H1 (cell line): Measurements from ENCODE around the gene SLC23A1. TPM values are rescaled to one million over a fixed set of nuclear protein-coding genes. Genes with fewer than 3 reads are reported as not detected.

Experiments
- ATF2 ChIP-seq: IDR thresholded peaks from 2 replicates; pipeline ENCODE4 v1.6.1; 2012; ENCODE audit warnings: low read length, inconsistent platforms
- BACH1 ChIP-seq: IDR thresholded peaks from 2 replicates; pipeline ENCODE4 v1.6.1; 2012; ENCODE audit warnings: low read length, improper control_type of control experiment
- BRCA1 ChIP-seq: IDR thresholded peaks from 2 replicates; pipeline ENCODE4 v1.6.1; 2012; ENCODE audit warnings: low read depth, low read length, improper control_type of control experiment
- CHD2 ChIP-seq: IDR thresholded peaks from 2 replicates; pipeline ENCODE4 v1.6.1; 2012; ENCODE audit warnings: low read length, improper control_type of control experiment
- CTBP2 ChIP-seq: IDR thresholded peaks from 2 replicates; pipeline ENCODE4 v1.7.0; 2011; ENCODE audit warnings: borderline replicate concordance, mild to moderate bottlenecking, moderate library complexity, mixed read lengths, low read length; ENCODE audit not compliant: insufficient read depth, insufficient read length
- EZH2 ChIP-seq: fragments of 200-600 bp; sonication (generic); IDR thresholded peaks from 2 replicates; pipeline ENCODE4 v1.7.1; 2012; ENCODE audit warnings: low read depth, mild to moderate bottlenecking, moderate library complexity, low read length, inconsistent platforms; ENCODE audit not compliant: severe bottlenecking
- KDM5A ChIP-seq: fragments of 200-600 bp; IDR thresholded peaks from 2 replicates; pipeline ENCODE4 v1.7.1; 2012; ENCODE audit warnings: mild to moderate bottlenecking, low read length, inconsistent platforms, mixed read lengths
- NANOG ChIP-seq: IDR thresholded peaks from 2 replicates; pipeline ENCODE4 v1.6.1; 2011; ENCODE audit warnings: low read length, low read depth, mild to moderate bottlenecking, inconsistent platforms; ENCODE audit not compliant: insufficient read depth, poor library complexity, severe bottlenecking
- POLR2A ChIP-seq, 2 experiments: IDR thresholded peaks; 1 replicate in 1 of 2; 2 replicates in 1 of 2; pipeline ENCODE4 v1.6.1; 2011; ENCODE audit warnings: low read depth in 2 of 2, low read length in 2 of 2, mild to moderate bottlenecking in 2 of 2; ENCODE audit errors: control extremely low read depth in 1 of 2
- POLR2AphosphoS5 ChIP-seq: IDR thresholded peaks from 2 replicates; pipeline ENCODE4 v1.6.1; 2011; ENCODE audit warnings: low read depth, low read length
- POU5F1 ChIP-seq: IDR thresholded peaks from 2 replicates; pipeline ENCODE4 v1.6.1; 2011; ENCODE audit warnings: low read depth, mild to moderate bottlenecking, low read length, moderate library complexity
- SIN3A ChIP-seq, 2 experiments: IDR thresholded peaks in 1 of 2; conservative IDR thresholded peaks in 1 of 2; 2 replicates each; pipeline ENCODE4 v1.6.1; 2011 to 2012; ENCODE audit warnings: low read length in 2 of 2, improper control_type of control experiment in 1 of 2, low read depth in 1 of 2, mild to moderate bottlenecking in 1 of 2
- SIRT6 ChIP-seq: IDR thresholded peaks from one replicate; pipeline ENCODE4 v1.7.1; 2012; ENCODE audit warnings: low read length, inconsistent platforms
- TAF7 ChIP-seq: optimal IDR thresholded peaks from 2 replicates; pipeline ENCODE3; 2011; ENCODE audit warnings: low read depth, mild to moderate bottlenecking, inconsistent platforms, low read length, moderate library complexity, borderline replicate concordance
- TEAD4 ChIP-seq: IDR thresholded peaks from 2 replicates; pipeline ENCODE4 v1.6.1; 2012; ENCODE audit warnings: low read depth, low read length, inconsistent platforms, mixed read lengths
- polyA plus RNA-seq, 7 experiments: library from polyadenylated mRNA; depleted of rRNA in 3 of 7; stranded (reverse) in 5 of 7; unstranded in 2 of 7; fragments of >200 nt in 5 of 7; fragments of 200-250 nt in 2 of 7; gene quantifications; 1 replicate in 5 of 7; 2 replicates in 1 of 7; 4 replicates in 1 of 7; pipeline versions ENCODE4 v1.2.1 to v1.2.3, GENCODE V29; 2011 to 2013; ENCODE audit warnings: missing spikeins in 2 of 7, mixed read lengths in 2 of 7
- total RNA-seq: library from RNA; stranded (reverse); fragmentation: NEBNext Ultra II Directional; extraction: Animal tissue kit (Norgen Biotek cat#: 25700); gene quantifications from 2 replicates; pipeline ENCODE4 v1.2.1, GENCODE V29; 2021
- TF ChIP-seq, protein P1 (sequence below), 3 experiments: IDR thresholded peaks; 1 replicate in 2 of 3; 2 replicates in 1 of 3; pipeline versions ENCODE4 v1.5.1 to v1.6.1; 2011; ENCODE audit warnings: low read length in 3 of 3, mild to moderate bottlenecking in 3 of 3, inconsistent platforms in 2 of 3, low read depth in 1 of 3, moderate library complexity in 1 of 3; ENCODE audit not compliant: insufficient read depth in 1 of 3; ENCODE audit errors: control extremely low read depth in 1 of 3

SLC23A1 gene
- total and polyA plus RNA-seq, 2 of the 8 experiments (the other 6 are each of a cell fraction or from before 2014, with no cell fraction given), result not detected

DNA sequence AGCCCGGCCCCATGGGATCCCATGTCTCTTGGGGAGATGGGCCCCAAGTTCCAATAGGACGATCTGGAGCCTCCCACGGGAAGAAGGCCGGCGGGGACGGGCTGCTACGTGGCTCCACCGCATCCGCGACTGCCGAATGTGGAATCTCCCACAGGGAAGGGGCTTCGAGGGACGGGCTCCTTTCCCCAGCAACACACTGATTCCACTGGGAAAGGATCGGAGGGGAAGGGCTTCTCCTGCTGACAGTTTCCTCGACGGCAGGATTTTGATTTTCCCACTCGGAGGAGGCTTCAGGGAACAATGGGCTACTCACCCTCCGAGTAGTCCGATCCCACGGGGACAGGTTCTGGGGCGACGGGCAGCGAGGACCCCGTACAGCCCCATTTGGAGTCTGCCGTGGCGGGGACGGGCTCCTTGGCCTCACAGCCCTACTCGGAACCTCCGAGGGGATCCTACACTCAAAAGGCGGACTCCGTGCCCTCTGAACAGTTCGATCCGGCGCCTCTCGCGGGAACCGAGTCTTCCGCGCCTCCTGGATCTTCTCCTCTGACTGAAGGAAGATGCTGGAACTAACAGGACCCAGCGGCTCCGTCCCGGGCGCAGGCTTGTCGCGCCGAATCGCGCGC, 10.5 kb upstream of the SLC23A1 start (continued):
- TF ChIP-seq EZH2 (peak; percentile 57), TEAD4 (no peak), CTBP2 (no peak), ATF2 (no peak), POLR2AphosphoS5 (no peak), SIN3A (conservative IDR thresholded peaks at IDR 0.05 in 1 of 2, IDR thresholded peaks at IDR 0.05 in 1 of 2; ENCODE audit: low read depth in 1 of 2, low read length in 2 of 2) (no peak; a peak in 1 of 4 replicates), SIRT6 (no peak), CHD2 (peak; percentile 80), BRCA1 (peak; percentile 31; the same call in 1 of the 2 replicates), TAF7 (no peak), POLR2A (IDR thresholded peaks at IDR 0.05; ENCODE audit: control extremely low read depth in 1 of 2, low read depth in 2 of 2, low read length in 2 of 2) (peak in 1 of 2 experiments; percentile 23; a peak in 1 of 3 replicates), NANOG (no peak), POU5F1 (no peak), BACH1 (no peak), KDM5A (no peak)
- TF ChIP-seq, protein P1, sequence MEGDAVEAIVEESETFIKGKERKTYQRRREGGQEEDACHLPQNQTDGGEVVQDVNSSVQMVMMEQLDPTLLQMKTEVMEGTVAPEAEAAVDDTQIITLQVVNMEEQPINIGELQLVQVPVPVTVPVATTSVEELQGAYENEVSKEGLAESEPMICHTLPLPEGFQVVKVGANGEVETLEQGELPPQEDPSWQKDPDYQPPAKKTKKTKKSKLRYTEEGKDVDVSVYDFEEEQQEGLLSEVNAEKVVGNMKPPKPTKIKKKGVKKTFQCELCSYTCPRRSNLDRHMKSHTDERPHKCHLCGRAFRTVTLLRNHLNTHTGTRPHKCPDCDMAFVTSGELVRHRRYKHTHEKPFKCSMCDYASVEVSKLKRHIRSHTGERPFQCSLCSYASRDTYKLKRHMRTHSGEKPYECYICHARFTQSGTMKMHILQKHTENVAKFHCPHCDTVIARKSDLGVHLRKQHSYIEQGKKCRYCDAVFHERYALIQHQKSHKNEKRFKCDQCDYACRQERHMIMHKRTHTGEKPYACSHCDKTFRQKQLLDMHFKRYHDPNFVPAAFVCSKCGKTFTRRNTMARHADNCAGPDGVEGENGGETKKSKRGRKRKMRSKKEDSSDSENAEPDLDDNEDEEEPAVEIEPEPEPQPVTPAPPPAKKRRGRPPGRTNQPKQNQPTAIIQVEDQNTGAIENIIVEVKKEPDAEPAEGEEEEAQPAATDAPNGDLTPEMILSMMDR (IDR thresholded peaks at IDR 0.05; ENCODE audit: control extremely low read depth in 1 of 3, insufficient read depth in 1 of 3, low read depth in 1 of 3, low read length in 3 of 3), result no peak
